BJ (cell line): ENCODE results near the gene DLG4. TPM values are rescaled to one million over a fixed set of nuclear protein-coding genes. Genes with fewer than 3 reads are reported as not detected.
"Not testable (repeated sequence)": the region's sequence is repeated elsewhere in the genome, so short reads cannot be mapped to it uniquely, and the experiment has no call there.

Experiments
- CTCF ChIA-PET: fragments of 350-600 bp; formaldehyde crosslinking; extraction: SDS; loops from one replicate; lab custom pipeline; 2021; ENCODE audit warnings: antibody characterized with exemption, inconsistent platforms; lab: Yijun Ruan, JAX
- POLR2A ChIA-PET: fragments of 300-600 bp; sonication (Branson Sonifier 250); formaldehyde crosslinking; extraction: SDS; loops from one replicate; lab custom pipeline; 2021; ENCODE audit warnings: antibody characterized with exemption; lab: Charles Lee
- DNase-seq: peaks from one replicate; pipeline ENCODE4 v3.0.0-alpha.2; 2011; ENCODE audit warnings: low read depth
- H3K27me3 ChIP-seq: 2 replicates; pipeline ENCODE4 v1.6.0; 2011; ENCODE audit warnings: low read length; ENCODE audit not compliant: control insufficient read depth, insufficient read depth
- H3K36me3 ChIP-seq: 2 replicates; pipeline ENCODE4 v1.5.1; 2011; ENCODE audit warnings: low read length; ENCODE audit not compliant: control insufficient read depth, insufficient read depth
- H3K4me3 ChIP-seq: 2 replicates; pipeline ENCODE4 v1.5.1; 2011; ENCODE audit warnings: low read depth, mild to moderate bottlenecking, control low read depth, low read length
- CTCF ChIP-seq: IDR thresholded peaks from 2 replicates; pipeline ENCODE4 v1.5.1; 2011; ENCODE audit warnings: low read depth, mild to moderate bottlenecking, control low read depth, inconsistent platforms, low read length, moderate library complexity; ENCODE audit not compliant: insufficient read depth
- polyA plus RNA-seq: library from polyadenylated mRNA; depleted of rRNA; stranded (reverse); fragments of >200 nt; gene quantifications from 2 replicates; pipeline ENCODE4 v1.2.3, GENCODE V29; 2011

DLG4 gene
- polyA plus RNA-seq, 1 experiment: 20.4 TPM

- Histone ChIP-seq H3K4me3 (no peak overlapping the region), H3K27me3 (no peaks in the 10 kb centered on the region), H3K36me3 (peaks cover 6% of the 10 kb centered on the region; the same call in 1 of the 2 replicates)
- TF ChIP-seq CTCF: no peak
- ChIA-PET CTCF (interaction anchor here (1.2 to 2.2 kb wide), 2 partner anchors 29 to 47 kb away, joined by 4 to 8 read pairs; partner anchors contain the start of genes ACADVL and DLG4), POLR2A (no interaction called here)
- no peak for DNase-seq
Observed at GRCh38 chr17:7249214-7249613, 29.6 kb upstream of the DLG4 start.

DNA sequence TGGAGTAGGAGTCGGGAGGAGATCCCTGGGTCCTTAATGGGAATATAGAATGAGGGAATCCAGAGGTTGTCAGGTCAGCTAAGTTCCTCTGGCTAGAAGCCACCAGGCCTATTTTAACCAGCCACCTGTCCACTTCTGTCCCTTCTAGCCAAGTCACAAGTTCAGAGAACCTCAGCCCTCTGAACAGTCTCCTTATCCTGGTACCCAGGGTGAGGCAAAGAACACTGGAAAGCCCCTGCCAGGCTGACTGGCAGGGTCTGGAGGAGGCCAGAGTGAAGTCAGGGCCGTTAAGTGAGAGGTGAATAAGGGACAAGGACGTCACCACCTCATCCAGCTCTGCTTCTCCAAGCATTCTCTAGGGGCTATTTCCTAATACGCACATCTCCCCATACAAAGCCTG is 29.2 kb upstream of the DLG4 start:
- no peak for DNase-seq
- H3K27me3 ChIP-seq: no peaks in the 10 kb centered on the region
- H3K36me3 ChIP-seq: peaks cover 4% of the 10 kb centered on the region; the same call in 1 of the 2 replicates
- POLR2A ChIA-PET: no interaction called here
- no peak overlapping the region for H3K4me3 ChIP-seq
- no peak for TF ChIP-seq CTCF
- CTCF ChIA-PET: interaction anchor here (1.0 to 2.2 kb wide), 3 partner anchors 29 to 78 kb away, joined by 4 to 8 read pairs (median 4); partner anchors contain the start of genes ACADVL and DLG4

GRCh38 chr17:7246779-7247178 is 27.1 kb upstream of the DLG4 start:
- Histone ChIP-seq H3K36me3 (peaks cover 4% of the 10 kb centered on the region; the same call in 1 of the 2 replicates), H3K27me3 (no peaks in the 10 kb centered on the region), H3K4me3 (no peak overlapping the region)
- TF ChIP-seq CTCF: no peak
- POLR2A ChIA-PET: no interaction called here
- CTCF ChIA-PET: no interaction called here
- DNase-seq: no peak

GRCh38 chr17:7243838-7244237 is 24.2 kb upstream of the DLG4 start:
- POLR2A ChIA-PET, DNase-seq, H3K27me3 ChIP-seq, H3K36me3 ChIP-seq, H3K4me3 ChIP-seq: not testable (repeated sequence)
- CTCF ChIA-PET: interaction anchor here (0.8 kb wide), 1 partner anchor 28 kb away, joined by 3 read pairs; no protein-coding TSS in a partner anchor

- no peak for DNase-seq
- ChIA-PET POLR2A (no interaction called here), CTCF (interaction anchor here (0.8 to 1.1 kb wide), 2 partner anchors 28 to 53 kb away, joined by 3 to 4 read pairs; no protein-coding TSS in a partner anchor)
- Histone ChIP-seq H3K27me3 (no peaks in the 10 kb centered on the region), H3K36me3 (peaks cover 10% of the 10 kb centered on the region), H3K4me3 (peak overlapping the region; percentile 67)
- TF ChIP-seq CTCF: no peak
Observed at GRCh38 chr17:7243453-7243729, 23.8 kb upstream of the DLG4 start.
